ENCODE results near the gene MYD88. TPM values are rescaled to one million over a fixed set of nuclear protein-coding genes. Genes with fewer than 3 reads are reported as not detected.

The MYD88 gene
- total RNA-seq, 6 donors from 2014 or later = 38.1 to 116 (median 83.3) TPM

DNA sequence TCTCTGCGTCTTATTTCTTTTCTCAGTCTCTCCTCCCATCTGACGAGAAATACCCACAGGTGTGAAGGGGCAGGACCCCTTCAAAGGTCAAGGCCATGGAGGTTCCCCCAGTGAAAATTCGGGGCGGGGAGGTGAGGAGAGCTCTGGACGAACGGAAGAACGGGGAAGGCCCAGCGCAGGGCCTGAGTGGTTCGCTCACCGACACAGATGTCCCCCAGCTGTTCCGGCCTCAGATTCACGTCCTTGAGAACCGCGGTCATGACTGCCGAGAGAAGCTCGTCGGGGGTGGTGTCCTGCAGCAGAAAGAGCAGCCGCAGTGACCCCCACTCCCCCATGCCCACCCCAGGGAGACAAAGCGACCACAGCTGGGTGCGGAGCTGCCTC lies 2.1 kb upstream of the MYD88 start:
- 0% methylated on average over 17 to 19 of the region's 20 CpGs for WGBS, 2 donors
- Histone ChIP-seq H3K4me1 (peaks cover 47 to 69% (median 57%) of the 10 kb centered on the region in 4 donors), H3K4me3 (peak overlapping the region; percentile 63 to 97 (median 88)), H3K9me3 (no peaks in the 10 kb centered on the region), H3K27ac (peak overlapping the region; percentile 78 to 98 (median 96)), H3K27me3 (no peaks in the 10 kb centered on the region), H3K36me3 (peaks cover under 1 to 43% (median 28%) of the 10 kb centered on the region in 4 donors)
- TF ChIP-seq EP300 (IDR thresholded peaks at IDR 0.05) (no peak), POLR2AphosphoS5 (IDR thresholded peaks at IDR 0.05) (no peak), POLR2A (IDR thresholded peaks at IDR 0.05) (no peak)
- TF ChIP-seq, protein P1, sequence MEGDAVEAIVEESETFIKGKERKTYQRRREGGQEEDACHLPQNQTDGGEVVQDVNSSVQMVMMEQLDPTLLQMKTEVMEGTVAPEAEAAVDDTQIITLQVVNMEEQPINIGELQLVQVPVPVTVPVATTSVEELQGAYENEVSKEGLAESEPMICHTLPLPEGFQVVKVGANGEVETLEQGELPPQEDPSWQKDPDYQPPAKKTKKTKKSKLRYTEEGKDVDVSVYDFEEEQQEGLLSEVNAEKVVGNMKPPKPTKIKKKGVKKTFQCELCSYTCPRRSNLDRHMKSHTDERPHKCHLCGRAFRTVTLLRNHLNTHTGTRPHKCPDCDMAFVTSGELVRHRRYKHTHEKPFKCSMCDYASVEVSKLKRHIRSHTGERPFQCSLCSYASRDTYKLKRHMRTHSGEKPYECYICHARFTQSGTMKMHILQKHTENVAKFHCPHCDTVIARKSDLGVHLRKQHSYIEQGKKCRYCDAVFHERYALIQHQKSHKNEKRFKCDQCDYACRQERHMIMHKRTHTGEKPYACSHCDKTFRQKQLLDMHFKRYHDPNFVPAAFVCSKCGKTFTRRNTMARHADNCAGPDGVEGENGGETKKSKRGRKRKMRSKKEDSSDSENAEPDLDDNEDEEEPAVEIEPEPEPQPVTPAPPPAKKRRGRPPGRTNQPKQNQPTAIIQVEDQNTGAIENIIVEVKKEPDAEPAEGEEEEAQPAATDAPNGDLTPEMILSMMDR (IDR thresholded peaks at IDR 0.05) = no peak
- peak in 1 of 2 donors; percentile 2 for ATAC-seq (ENCODE audit: low FRiP score in 2 of 2)
- peak in 1 of 2 donors; percentile 50 for DNase-seq

DNA sequence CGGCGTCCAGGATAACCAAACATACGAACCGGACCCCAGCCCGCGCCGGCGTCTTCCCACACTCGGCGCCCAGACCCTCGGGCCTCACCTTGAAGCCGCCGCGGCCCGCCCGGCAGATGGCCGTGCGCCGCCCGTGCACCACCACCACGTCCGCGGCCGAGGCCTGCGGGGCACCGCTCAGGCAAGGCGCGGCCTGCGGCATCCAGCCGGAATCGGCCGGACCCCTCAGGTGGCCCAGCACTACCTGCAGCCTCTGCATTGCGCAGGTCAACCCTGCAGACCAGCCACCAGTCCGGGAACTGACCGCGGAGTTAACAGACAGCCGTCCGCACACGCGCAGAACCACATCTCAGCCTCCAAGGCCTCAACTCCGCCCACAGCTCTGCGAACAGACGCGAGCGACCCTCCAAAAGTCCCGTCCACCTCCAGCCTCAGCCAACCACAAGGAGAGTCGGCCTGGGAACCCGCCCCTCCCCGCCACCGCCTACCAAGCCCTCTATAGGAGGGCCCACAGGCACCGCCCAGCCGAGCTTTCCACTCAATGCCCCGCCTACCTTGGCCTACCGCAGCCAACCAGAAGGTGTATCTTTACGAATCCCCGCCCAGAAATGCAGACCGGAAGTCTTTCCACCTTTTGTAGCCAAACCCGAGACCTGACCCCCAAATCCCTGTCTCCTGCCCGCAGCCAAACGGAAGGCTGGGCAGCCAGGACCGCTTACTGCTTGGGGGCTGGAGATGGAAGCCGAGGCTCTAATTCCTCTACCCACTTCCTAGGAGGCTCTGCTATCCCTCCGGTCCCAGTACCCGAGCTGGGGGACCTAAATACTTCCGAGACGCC lies 1.5 kb upstream of the MYD88 start, which contains the start of gene ACAA1:
Gene ACAA1 (minus strand): TSS at position 351 of the 838 bp plus-strand sequence. CDS start 92 bp downstream, at position 259.
- 0% methylated on average over 5 to 39 of the region's 66 CpGs for WGBS, 2 donors
- TF ChIP-seq EP300 (IDR thresholded peaks at IDR 0.05) (peak in 1 of 4 donors; percentile 14), POLR2A (IDR thresholded peaks at IDR 0.05) (peak; percentile 61 to 94 (median 82)), POLR2AphosphoS5 (IDR thresholded peaks at IDR 0.05) (peak; percentile 93 to 95)
- TF ChIP-seq, protein P1 (IDR thresholded peaks at IDR 0.05) = peak in 3 of 6 experiments; percentile 24 to 39 (median 35)
- DNase-seq = peak; percentile 97 to 100

DNA sequence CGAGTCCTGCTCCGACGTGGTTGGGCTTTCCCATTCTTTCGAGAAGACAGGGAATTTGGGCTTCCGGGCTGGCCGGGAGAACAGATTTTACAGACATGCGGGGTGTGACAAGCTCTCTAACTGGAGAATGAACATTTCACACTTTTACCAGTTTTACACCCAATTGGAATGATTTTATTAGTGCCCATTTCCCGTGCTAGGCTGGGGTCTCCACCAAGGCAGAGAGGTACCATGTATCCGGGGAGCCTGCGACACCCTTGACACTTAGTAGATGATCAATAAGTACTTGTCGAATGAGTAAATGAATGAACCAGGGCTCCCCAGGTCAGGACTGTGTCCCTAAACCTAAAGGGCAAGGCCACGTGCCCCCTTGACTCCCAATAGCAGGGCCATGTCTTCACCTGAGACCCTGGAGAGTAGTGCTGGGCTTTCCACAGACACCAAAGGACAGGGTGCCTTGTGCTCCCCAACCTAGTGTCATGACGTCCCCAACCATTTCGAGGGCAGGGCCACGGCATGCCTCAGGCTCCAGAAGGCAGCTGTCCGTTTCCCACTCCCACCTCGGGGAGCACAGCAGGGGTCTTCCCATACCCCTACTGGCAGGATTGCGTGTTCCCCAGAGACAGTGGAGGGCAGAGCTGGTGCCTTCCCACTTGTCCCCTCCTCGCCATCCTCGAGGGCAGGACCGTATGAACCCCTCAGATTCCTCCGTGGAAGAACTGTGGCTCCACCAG lies 679 bp upstream of the MYD88 start:
- no peaks in the 10 kb centered on the region for H3K27me3 ChIP-seq
- H3K9me3 ChIP-seq = no peaks in the 10 kb centered on the region
- peak overlapping the region; percentile 91 to 98 (median 96) for H3K27ac ChIP-seq
- peak overlapping the region; percentile 63 to 97 (median 90) for H3K4me3 ChIP-seq
- DNase-seq = no peak
- ATAC-seq (ENCODE audit: low FRiP score in 2 of 2) = peak in 1 of 2 donors; percentile 53
- H3K4me1 ChIP-seq = peaks cover 47 to 65% (median 53%) of the 10 kb centered on the region in 4 donors
- TF ChIP-seq, protein P1 (IDR thresholded peaks at IDR 0.05) = peak in 1 of 6 experiments; percentile 8
- TF ChIP-seq POLR2AphosphoS5 (IDR thresholded peaks at IDR 0.05) = no peak
- WGBS, 2 donors = 10 to 17% methylated on average over 12 to 22 of the region's 22 CpGs
- peaks cover 0 to 44% (median 31%) of the 10 kb centered on the region in 4 donors for H3K36me3 ChIP-seq

More for the DNA sequence above, 1.5 kb upstream of the MYD88 start, which contains the start of gene ACAA1:
- Histone ChIP-seq H3K9me3 (no peaks in the 10 kb centered on the region), H3K27ac (peak within 1 kb of the TSS; percentile 91 to 98 (median 96)), H3K4me3 (peak within 1 kb of the TSS; percentile 63 to 97 (median 88)), H3K4me1 (peaks cover 47 to 69% (median 57%) of the 10 kb centered on the region in 4 donors), H3K36me3 (peaks cover 0 to 43% (median 31%) of the 10 kb centered on the region in 4 donors), H3K27me3 (no peaks in the 10 kb centered on the region)
- ATAC-seq (ENCODE audit: low FRiP score in 2 of 2) = peak; percentile 97 to 99

DNA sequence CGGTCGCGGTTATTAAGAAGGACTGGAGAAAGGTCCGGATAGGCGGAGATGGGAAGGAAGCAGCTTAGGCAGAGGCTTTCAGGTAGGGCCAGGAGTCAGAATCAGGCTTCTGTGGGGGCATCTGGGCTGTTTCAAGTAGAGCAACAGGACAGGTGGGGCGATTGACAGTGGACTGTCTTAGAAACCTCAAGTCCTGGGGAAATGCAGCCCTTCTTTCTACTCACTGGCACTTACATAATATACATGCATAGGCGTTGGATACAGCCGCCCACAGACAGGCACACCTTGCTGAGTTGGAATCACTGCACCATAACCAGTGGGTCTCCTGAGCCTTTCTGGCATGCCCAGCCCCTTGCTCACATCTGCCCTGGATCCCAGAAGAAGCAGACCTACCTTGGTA lies 730 bp downstream of the MYD88 start:
- ATAC-seq (ENCODE audit: low FRiP score in 2 of 2) = no peak
- WGBS, 2 donors = 3 to 9% methylated on average over 8 of the region's 8 CpGs
- Histone ChIP-seq H3K27me3 (no peaks in the 10 kb centered on the region), H3K4me1 (peaks cover 41 to 54% (median 42%) of the 10 kb centered on the region in 4 donors), H3K27ac (peak overlapping the region; percentile 91 to 98 (median 96)), H3K9me3 (no peaks in the 10 kb centered on the region), H3K4me3 (peak overlapping the region; percentile 63 to 97 (median 90)), H3K36me3 (peaks cover 0 to 31% (median 18%) of the 10 kb centered on the region in 4 donors)
- DNase-seq = no peak
- TF ChIP-seq POLR2A (IDR thresholded peaks at IDR 0.05) = no peak
- TF ChIP-seq POLR2AphosphoS5 (IDR thresholded peaks at IDR 0.05) = no peak
- TF ChIP-seq, protein P1 (IDR thresholded peaks at IDR 0.05) = no peak
- TF ChIP-seq EP300 (IDR thresholded peaks at IDR 0.05) = no peak
